ENCODE data around the gene SETD1A. TPM values are rescaled to one million over a fixed set of nuclear protein-coding genes. Genes with fewer than 3 reads are reported as not detected.

Gene SETD1A
- total and polyA plus RNA-seq, 9 of the 15 experiments (the other 6 are each of a cell fraction or from before 2014, with no cell fraction given): 0.08 to 36.0 (median 4.2) TPM

DNA sequence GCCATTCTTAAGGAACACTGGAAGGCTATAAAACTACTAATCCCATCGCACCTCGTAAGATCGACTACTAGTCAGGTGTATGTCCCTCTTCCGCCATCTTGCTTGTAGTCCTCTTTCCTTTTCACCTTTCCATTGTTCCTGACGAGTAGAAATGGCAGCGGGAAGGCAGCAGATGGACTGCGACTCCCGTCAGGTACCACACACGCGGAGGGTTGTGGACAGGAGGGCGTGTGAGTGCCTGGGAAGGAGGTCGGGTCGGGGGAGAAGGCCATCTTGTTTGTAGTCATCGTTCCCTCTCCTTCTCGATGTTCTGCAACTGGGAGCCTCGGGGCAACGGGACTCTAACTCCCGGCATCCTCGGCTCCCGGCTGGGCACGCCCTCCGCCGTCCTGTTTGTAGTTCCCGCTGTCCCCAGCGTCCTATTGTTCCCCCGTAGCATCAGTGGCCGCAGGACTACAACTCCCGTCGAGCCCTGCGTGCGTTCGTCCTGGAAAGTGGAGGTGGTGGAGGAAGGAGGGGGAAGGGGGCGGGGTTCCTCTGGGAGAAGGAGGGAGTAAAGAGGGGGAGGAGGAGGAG lies 34.5 kb upstream of the SETD1A start (continued):
- TF ChIP-seq, protein P1, sequence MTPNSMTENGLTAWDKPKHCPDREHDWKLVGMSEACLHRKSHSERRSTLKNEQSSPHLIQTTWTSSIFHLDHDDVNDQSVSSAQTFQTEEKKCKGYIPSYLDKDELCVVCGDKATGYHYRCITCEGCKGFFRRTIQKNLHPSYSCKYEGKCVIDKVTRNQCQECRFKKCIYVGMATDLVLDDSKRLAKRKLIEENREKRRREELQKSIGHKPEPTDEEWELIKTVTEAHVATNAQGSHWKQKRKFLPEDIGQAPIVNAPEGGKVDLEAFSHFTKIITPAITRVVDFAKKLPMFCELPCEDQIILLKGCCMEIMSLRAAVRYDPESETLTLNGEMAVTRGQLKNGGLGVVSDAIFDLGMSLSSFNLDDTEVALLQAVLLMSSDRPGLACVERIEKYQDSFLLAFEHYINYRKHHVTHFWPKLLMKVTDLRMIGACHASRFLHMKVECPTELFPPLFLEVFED (CRISPR knock-in tag; conservative IDR thresholded peaks at IDR 0.05): 0 out of 2 replicates have a peak, but pooled peaks have one; percentile 35
- TF ChIP-seq ZNF76 (CRISPR knock-in tag; IDR thresholded peaks at IDR 0.05; ENCODE audit: borderline replicate concordance) (no peak; the same call in 1 of the 2 replicates), CBFA2T3 (IDR thresholded peaks at IDR 0.05) (no peak), SPI1 (IDR thresholded peaks at IDR 0.05; ENCODE audit: borderline replicate concordance, low read depth, low read length) (no peak), CHD1 (IDR thresholded peaks at IDR 0.05; ENCODE audit: low read length) (peak; percentile 64), IFI16 (CRISPR knock-in tag; IDR thresholded peaks at IDR 0.05) (no peak), SMARCE1 (IDR thresholded peaks at IDR 0.05) (no peak), MXI1 (IDR thresholded peaks at IDR 0.05; ENCODE audit: low read depth, low read length) (no peak), ZBTB40 (IDR thresholded peaks at IDR 0.05) (peak; percentile 82), ZBTB40 (CRISPR knock-in tag; IDR thresholded peaks at IDR 0.05) (no peak), ERF (CRISPR knock-in tag; IDR thresholded peaks at IDR 0.05) (0 out of 2 replicates have a peak, but pooled peaks have one; percentile 48), ZBTB8A (IDR thresholded peaks at IDR 0.05; ENCODE audit: partially characterized antibody) (peak; percentile 82), SMC3 (conservative IDR thresholded peaks at IDR 0.05; ENCODE audit: insufficient read depth, low read depth, low read length) (no peak)
- TF ChIP-seq, protein P2, sequence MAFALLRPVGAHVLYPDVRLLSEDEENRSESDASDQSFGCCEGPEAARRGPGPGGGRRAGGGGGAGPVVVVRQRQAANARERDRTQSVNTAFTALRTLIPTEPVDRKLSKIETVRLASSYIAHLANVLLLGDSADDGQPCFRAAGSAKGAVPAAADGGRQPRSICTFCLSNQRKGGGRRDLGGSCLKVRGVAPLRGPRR (CRISPR knock-in tag; IDR thresholded peaks at IDR 0.05): peak; percentile 28; the same call in 1 of the 2 replicates
- TF ChIP-seq, protein P3, sequence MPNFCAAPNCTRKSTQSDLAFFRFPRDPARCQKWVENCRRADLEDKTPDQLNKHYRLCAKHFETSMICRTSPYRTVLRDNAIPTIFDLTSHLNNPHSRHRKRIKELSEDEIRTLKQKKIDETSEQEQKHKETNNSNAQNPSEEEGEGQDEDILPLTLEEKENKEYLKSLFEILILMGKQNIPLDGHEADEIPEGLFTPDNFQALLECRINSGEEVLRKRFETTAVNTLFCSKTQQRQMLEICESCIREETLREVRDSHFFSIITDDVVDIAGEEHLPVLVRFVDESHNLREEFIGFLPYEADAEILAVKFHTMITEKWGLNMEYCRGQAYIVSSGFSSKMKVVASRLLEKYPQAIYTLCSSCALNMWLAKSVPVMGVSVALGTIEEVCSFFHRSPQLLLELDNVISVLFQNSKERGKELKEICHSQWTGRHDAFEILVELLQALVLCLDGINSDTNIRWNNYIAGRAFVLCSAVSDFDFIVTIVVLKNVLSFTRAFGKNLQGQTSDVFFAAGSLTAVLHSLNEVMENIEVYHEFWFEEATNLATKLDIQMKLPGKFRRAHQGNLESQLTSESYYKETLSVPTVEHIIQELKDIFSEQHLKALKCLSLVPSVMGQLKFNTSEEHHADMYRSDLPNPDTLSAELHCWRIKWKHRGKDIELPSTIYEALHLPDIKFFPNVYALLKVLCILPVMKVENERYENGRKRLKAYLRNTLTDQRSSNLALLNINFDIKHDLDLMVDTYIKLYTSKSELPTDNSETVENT (CRISPR knock-in tag; IDR thresholded peaks at IDR 0.05): peak; percentile 72; the same call in 1 of the 2 replicates
